HG03280 (cell line): ENCODE measurements around the gene MAU2.
"Not testable (repeated sequence)": the region's sequence is repeated elsewhere in the genome, so short reads cannot be mapped to it uniquely, and the experiment has no call there.

Experiments
- ATAC-seq: cut with Tn5 transposase; IDR thresholded peaks from one replicate; pipeline ENCODE4 v1.9.1; 2021; ENCODE audit warnings: mild to moderate bottlenecking, moderate library complexity; ENCODE audit not compliant: unreplicated experiment

Gene MAU2

DNA sequence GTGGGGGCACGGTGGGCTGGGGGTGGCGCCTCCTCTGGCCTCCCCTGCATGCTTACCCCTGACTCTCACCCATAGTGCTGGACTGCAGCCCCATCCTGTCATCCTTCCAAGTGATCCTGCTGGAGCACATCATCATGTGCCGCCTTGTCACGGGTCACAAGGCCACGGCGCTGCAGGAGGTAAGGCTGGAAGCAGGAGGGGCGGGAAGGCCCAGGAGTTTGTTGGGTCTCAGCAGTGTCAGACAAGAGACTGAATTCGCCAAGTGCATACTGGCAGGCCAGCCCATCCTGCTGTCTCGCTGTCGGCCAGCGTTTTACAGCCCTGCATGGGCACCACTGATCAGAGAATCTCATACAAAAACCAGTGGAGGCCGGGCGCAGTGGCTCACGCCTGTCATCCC is 23.1 kb downstream of the MAU2 start:
- no peak for ATAC-seq

DNA sequence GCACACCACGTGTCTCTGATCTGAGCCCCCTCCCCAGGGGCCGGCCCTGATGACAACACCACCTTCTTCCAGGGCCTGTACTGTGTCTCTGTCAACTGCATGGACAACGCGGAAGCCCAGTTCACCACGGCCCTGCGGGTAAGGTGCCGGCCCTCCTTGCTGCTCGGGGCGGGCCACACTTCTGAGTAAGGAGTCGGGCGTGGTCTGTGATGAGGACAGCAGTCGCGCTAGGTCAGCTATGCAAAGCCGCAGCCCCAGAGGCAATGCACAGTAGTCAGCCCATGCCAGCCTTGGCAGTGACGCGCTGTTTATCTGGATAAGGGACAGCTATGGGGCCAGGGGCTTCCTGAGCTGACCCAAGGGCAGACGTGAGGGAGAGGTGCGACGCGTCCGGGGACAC is 24.6 kb downstream of the MAU2 start:
- no peak for ATAC-seq

DNA sequence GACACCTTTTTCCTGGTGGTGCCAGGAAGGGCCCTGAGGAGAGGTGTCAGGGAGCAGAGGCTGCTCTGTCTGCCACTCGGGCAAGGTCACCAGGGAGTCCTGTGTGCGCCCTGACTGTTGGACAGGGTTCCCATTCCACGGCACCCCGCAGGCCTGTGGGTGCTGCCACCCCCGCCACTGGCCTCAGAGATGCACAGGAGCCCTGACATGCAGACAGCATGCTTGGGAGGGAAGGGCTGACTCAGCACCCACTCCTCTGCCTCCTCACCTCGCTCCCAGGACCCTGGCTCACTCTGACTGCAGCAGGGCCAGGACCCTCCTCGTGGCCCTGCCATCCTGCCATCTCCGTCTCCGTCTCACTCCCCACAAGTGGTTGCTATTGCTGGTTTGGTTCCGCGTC is 25.3 kb downstream of the MAU2 start:
- no peak for ATAC-seq

DNA sequence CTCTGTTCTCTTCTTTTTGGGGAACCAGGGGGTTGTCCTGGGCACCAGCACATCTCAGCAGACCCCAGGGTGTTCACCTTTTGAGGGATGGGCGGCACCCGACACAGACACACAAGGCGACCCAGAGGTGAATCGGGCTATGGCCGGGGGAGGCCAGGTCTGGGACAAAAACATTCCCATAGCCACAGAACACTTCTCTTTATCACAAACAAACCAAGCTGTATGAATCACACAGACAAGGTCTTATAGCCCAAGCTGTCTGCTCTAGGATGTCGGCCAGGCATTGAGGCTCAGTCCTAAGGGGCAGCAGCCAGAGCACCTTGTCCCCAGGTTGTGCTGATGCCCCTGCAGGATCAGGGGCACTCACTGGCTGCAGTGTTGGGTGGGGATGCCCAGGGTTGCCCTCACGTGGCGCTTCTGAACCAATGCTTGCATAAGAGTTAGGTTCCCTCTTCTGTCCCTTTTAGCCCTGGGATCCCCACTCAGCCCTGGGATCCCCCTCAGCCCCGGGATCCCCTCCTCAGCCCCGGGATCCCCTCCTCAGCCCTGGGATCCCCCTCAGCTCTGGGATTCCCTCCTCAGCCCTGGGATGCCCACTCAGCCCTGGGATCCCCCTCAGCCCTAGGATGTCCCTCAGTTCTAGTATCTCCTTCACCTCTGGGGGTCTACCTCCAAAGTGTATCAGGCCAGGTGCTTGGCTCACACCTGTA is 26.9 kb downstream of the MAU2 start:
- ATAC-seq, result no peak

DNA sequence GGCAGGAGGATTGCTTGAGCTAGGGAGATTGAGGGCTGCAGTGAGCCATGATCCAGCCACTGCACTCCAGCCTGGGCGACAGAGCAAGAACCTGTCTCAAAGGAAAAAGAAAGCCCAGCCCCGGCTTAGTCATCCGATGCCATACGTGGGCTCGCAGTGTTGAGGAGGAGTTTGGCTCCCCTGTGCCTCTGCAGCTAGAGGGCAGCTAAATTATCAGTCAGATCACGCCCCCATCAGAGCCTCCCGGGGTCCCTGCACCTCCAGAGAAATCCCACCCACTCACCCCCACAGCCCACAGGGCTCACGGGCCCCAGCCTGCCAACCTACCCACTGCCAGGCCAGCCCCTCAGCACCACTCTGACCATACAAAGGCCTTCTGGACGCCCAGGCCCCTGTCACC is 27.6 kb downstream of the MAU2 start:
- no peak for ATAC-seq

DNA sequence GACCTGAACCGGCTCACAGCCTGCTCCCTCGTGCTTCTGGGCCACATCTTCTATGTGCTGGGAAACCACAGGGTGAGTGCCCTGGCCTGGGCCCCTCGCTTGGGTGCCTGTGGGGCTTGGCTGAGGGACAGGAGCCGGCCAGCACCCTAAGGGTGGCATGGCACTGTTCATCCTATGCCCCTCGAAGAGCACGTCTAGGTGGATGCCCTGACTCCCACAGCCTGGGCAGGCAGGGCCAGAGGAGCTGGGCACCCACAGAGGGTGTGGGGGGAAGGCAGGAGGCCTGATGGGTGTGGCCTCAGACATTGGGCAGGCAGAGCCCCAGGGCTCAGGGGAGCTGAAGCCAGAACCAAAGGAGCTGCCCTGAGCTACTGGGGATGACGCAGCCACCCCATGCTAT is 28.7 kb downstream of the MAU2 start:
- no peak for ATAC-seq

DNA sequence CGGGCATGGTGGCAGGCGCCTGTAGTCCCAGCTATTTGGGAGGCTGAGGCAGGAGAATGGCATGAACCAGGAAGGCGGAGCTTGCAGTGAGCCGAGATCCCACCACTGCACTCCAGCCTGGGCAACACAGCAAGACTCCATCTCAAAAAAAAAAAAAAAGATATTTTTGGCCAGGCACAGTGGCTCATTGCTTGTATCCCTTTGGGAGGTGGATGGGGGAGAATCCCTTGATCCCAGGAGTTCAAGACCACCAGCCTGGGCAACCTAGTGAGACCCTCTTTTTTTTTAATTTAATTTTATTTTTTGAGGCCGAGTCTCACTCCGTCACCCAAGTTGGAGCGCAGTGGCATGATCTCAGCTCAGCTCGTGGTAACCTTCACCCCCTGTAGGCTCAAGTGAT is 30.1 kb downstream of the MAU2 start:
- ATAC-seq, result not testable (repeated sequence)

DNA sequence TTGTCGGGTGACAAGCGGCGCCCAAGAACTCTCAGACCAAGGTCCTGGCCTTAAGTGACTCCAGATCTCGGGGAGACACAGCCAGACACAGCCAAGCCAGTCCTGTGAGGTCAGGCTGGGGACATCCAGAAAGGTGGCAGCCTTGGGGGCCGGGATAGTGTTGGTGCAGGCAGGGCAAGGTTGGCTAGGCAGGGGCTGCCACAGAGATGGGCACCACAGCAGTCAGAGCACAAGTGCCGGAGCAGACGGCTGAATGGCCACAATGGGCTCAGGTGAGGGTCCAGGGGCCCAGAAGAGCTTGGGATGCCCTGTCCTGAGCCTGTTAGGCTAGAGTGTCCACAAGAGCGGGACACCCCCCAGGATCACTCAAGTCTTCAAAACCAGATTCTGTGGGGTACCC is 32.2 kb downstream of the MAU2 start:
- ATAC-seq, result no peak

DNA sequence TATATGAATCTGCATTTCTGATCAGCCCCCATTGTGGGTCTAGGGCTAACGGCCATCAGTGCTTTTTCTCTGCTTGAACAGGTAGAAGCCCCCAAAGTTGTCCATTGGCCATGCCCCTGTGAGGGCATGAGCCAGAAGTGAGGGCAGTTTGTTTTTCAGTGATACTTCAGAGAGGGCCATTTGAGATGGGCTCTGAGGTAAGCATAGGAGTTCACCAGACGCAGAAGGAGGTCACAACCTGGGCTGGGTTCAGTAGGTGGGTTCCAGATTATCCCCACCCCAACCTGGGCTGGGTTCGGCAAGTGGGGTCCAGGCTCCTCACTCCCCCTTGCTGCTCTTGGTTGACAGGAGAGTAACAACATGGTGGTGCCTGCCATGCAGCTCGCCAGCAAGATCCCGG is 33.4 kb downstream of the MAU2 start:
- no peak for ATAC-seq

DNA sequence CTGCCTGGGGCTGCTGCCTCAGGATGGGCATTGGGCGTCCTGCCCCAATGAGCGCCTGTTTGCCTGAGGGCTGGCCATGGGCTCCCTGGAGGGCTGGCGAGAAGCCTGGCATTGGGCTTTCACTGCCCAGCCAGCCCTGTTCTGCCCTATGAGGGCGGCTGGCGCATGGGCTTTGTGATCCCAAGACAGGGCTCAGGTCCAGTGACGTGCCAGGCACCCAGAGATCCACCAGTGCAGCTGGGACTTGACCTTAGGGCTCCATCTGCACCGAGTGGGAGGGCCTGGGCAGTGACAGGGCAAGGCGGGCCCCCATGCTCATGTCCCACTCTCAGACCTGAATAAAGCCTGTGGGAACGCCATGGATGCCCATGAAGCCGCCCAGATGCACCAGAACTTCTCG is 34.3 kb downstream of the MAU2 start:
- no peak for ATAC-seq

DNA sequence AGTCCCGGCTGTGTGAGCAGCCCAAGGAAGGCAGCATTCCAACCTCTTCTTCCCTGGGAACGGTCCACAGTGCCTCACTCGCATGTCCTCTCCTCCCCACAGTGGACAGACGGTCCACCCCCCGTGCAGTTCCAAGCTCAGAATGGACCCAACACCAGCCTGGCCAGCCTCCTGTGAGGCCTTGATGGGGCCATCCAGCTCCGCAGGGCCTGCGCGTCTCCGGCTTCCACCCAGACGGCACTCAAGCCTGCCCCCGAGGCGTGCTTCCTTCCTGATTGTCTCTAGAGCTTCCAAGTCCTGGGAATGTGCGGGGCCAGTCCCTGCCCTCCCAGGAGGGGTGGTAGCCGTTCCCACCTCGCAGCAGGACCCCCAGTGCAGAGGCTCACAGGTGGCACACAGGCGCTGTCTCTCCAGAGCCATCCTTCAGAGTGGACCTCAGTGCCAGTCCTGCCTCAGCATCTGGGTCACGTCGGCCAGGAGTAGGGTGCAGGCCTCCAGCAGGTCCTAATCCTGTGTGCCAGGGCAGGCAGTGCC is 35.0 kb downstream of the MAU2 start:
- no peak for ATAC-seq

DNA sequence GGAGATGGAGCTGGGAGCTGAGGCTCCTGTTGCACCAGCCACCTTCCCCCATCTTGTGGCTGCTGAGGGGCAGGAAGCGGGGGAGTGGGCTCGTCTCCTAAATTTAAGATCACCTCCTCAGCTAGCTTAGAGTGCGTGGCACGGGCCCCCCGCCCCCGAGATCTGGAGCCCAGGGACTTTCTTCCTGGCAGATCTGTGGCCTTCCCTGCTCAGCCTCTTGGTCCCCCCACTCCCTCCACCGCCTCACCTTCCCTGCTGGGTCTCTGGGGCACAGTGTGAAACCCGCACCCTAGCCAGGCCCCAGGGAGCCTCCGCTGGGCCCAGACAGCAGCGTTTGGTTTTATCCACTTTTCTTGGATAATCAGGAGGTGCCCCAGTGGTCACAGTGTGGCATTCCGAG is 35.9 kb downstream of the MAU2 start:
- no peak for ATAC-seq

DNA sequence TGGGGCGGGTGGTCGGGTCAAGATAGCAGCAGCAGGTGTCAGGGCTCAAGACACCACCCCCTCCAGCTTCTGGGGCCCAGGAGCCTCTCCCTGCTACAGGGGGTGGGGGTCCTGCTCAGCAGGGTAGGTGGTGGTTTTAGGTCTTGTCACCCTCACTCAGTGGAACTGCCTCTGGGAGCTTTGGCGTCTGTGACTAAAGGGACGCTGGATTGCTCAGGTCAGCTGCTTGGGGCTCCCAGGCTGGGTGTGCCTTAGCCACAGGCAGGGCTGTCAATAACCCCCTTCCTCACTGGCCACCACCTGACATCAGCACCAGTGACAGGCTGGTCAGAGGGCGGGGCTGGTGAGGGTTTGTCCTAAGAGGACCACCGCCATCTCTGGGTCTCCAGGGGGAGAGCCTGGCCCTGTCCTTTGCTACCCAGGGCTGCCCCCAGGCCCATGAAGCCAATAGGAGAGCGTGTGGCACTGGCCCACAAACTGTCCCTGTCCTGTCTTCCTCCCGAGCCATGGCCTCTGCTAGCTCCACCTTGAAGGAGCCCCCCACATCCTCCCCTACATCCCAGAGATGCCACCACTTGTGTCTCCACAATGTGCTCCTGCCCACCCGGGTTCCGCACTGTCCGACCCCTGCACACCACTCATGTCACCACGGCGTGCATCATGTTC is 36.4 kb downstream of the MAU2 start:
- no peak for ATAC-seq

DNA sequence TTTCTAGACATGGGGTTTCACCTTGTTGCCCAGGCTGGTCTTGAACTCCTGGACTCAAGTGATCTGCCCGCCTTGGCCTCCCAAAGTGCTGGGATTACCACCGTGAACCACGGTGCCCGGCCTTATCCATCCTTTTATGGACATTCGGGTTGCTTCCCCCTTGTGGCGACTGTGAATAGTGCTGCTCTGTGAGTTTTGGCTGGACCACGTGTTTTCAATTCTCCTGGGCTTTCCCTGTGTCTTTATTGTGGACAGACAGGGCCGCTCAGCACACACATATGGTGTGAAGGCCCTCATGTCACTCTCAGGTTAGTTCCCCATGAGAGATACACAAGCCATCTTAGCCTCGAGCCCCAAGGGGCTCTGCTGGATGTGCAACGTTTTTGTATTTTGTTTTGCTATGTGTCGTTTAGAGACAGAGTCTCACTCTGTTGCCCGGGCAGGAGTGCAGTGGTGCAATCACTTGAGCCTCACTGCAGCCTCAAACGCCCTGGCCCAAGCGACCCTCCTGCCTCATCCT is 40.5 kb downstream of the MAU2 start:
- peak; percentile 60 for ATAC-seq

DNA sequence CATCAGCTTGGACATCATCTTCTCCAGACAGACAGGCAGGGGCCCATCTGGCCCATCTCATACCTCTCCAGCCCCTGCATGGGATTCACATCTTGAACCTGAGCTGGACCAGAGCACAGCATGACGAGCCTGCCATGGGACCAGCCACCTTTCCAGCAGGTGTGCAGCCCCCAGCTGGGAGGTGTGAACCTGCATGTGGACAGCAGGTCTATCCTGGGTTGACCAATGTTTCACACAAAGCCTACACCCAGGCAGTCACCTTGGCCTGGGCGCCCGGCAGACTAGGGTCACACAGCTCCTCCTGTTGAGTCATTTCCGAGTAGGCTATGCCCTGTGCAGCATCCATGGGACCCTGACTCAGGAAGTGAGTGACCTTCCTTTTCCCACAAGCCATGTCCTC is 41.4 kb downstream of the MAU2 start:
- no peak for ATAC-seq

DNA sequence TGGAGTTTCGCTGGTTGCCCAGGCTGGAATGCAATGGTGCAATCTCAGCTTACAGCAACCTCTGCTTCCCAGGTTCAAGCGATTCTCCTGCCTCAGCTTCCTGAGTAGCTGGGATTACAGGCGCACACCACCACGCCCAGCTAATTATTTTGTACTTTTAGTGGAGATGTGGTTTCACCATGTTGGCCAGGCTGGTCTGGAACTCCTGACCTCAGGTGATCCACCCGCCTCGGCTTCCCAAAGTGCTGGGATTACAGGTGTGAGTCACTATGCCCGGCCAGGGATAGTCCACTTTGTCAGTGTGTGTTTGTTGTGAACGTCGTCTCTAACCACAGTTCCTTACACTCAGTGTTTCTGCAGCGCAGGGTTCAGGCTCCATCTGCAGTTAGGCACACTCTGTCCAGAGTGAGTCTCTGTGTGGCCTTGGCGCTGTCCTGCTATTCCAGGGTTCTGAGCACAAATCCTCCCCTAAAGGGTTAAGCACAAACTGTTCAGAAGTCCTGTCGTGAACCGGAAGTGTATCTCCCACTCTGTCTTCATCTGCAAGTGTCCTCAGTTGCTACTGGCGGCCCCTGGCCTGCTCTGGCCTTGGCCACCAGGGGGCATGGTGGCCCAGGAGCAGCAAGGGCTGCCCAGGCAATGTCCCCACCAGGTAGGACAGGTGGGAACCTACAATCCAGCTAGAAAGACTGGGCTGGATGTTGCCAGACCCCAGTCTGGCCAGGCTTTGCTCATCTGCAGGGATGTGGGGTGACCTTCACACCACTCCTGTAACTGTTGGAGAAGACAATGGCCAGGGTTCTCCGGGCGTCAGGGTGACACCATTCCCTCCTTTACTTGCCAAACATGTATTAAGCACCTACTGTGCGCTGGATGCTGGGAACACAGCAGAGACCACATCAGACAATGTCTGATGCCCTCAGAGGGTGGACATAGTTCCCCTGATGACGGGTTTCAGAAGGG is 46.1 kb downstream of the MAU2 start:
- peak; percentile 81 for ATAC-seq

DNA sequence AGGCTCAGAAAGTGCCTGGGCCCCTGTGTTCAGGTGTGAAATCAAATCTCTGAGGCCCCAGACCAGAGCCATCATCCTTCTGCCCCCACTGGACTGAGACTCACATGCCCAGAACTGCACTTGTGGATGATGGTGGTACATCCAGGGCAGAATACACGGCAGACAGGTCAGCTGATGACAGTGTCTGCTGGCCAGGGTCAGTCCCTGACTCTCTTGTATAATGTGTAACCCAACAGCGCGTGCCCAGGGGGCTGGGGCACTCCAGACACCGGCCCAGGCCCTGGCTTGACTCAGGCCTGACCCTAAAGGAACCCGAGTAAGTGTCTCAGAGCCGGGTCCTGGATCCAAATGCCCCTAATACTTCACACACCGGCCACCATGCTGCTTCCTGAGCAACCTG is 47.5 kb downstream of the MAU2 start:
- no peak for ATAC-seq

DNA sequence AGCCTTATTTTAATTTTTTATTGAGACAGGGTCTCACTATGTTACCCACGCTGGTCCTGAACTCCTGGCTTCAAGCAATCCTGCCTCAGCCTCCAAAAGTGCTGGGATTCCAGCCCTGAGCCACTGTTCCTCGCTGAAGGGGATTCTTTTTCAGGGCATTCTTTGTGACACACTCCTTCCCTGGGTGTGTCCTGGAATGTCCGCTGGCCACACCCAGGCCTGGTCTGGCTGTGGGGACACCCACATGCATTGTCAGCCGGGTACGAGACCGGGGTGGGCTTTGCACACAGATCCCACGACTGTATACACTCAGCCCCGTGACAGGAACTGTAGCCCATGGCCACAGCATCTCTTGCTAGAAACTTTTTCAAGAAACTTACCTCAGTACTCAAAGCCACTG is 50.4 kb downstream of the MAU2 start:
- ATAC-seq, result no peak

DNA sequence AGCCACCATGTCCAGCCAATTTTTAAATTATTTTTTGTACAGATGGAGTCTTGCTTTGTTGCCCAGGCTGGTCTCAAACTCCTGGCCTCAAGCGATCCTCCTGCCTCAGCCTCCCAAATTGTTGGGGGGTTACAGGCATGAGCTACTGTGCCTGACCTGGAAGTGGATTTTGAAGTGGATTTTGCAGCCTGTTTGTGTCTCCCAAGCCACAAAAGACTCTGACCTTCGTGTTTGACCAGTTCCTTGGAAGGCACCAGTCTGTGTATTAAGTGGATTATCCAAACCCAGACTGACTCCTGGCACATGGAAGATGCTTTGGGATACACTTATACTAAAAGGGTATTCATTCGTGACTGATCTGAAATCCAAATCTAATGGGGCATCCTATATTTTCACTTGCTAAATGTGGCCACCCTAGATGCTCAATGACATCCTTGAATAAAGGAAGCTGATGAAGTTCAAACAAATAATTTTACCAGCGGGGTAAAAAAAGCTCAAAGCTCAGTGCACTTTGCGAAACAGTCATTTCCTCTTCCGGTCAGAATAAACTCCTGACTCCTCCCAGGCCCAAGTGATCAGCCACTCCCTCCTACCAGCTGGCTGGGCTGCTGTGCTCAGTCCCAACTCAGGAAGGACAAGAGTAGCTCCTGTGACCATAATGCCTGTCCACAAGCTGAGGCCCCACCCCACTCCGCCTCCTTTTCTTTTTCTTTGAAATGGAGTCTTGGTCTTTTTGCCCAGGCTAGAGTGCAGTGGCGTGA is 52.2 kb downstream of the MAU2 start:
- ATAC-seq, result peak; percentile 92

DNA sequence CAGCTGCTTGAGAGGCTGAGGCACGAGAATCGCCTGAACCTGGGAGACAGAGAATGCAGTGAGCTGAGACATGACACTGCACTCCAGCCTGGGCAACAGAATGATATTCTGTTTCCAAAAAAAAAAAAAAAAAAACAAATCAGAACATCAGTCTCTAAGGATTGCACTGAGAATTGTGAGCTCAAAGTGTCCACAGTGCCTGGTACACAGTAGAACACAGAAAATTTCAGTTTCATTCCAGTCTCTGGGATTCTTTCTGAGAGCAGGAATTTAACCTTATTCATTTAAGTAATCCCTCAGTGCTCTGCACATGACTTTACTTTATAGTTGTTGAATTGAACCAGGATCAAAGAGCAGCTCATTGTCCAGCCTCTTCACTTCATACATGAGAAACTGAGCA is 58.9 kb downstream of the MAU2 start:
- ATAC-seq, result no peak

DNA sequence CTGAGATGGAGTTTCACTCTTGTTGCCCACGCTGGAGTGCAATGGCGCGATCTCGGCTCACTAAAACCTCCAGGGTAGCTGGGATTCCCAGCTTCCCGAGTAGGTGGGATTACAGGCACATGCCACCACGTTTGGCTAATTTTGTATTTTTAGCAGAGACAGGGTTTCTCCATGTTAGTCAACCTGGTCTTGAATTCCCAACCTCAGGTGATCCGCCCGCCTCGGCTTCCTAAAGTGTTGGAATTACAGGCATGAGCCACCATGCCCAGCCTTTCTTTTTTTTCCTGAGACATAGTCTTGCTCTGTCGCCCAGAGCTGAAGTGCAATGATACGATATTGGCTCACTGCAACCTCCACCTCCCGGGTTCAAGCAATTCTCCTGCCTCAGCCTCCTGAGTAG is 59.7 kb downstream of the MAU2 start:
- ATAC-seq, result not testable (repeated sequence)
